Stimulated activated CD4-positive, alpha-beta T cell treated with anti-CD3 and anti-CD28 coated beads, Interleukin-2, amount 100 ng/mL, for 24 hours (primary cell): ENCODE measurements around the gene PGBD5.

Experiments
- DNase-seq, 2 donors: peaks; one replicate each; pipeline ENCODE4 v3.0.0-alpha.2; 2020

PGBD5 gene

DNA sequence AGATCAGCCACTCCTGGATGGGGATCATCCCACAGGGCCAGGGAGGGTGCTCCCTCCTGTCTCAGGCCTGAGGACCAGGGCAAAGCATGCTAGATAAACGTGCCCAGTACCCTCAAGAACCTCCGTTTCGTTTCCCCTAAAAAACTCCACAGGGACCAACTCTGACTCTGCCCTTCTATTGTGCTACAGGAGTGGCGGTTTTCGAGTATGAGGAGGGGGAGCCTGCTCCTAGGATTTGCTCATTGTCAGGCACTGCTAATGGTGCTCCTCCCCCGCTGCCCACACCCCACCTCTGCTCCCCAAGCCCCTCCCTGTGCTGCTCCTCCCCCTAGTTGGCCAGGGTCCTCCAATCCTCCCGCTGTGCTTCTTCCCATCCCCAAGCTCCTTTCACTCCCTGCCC, 32.0 kb downstream of the PGBD5 start:
- no peak for DNase-seq

DNA sequence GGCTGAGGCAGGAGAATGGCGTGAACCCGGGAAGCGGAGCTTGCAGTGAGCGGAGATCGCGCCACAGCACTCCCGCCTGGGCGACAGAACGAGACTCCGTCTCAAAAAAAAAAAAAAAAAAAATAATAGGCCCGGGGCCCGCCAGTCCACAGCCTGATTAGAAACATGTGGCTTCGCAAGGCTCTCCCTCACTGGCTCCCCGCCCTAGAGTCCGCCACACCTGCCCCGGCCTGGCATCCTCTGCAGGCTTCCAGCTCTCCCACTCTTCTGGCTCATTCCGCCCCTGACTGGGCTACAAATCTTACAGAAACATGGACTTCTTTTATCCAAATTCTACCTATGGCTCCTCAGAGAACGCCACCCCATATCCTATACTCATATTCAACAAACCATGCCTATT, 32.4 kb downstream of the PGBD5 start:
- DNase-seq = no peak

DNA sequence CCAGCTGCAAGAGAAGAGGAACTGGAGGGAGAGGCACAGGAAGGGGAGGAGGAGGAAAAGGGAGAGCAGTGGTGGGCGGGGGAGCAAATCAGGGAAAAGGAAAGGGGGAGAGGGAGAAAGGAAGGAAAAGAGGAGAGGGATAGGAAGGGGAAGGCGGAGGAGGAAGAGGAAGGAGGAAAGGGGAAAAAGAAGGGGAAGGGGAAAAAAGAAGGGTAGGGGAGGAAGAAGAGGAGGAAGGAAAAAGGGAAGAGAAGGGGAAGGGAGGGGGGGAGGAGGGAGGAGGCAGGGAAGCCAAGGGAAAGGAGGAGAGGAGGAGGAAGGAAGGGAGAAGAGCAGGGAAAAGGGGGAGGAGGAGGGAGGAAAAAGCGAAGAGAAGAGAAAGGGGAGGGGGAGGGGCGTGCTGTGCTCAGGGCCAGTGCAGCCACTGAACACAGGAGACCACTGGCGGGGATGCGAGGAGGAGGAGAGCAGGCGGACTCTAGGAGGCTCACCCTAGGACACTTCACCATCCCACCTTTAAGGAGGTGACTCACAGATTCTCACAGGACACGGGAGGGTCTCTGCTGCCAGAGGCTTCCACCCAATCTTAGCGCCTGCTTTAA, 33.1 kb downstream of the PGBD5 start:
- no peak for DNase-seq

DNA sequence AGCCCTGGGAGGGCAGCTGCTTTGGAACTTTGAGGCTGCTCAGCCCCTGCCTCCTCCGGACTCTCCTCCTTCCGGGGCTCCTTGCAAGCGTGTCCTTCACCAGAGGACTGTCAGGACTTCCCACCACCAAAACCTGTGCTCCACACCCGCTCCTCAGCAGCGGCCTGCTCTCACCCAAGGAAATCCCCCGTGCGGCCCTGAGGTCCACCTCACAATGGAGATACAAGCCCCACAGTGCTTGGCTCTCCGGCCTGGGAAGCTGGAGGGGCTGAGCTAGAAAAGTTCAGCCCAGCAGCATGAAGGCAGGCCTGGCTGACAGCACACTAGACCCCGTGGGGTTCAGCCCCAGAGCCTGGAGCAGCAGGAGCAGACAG, 33.6 kb downstream of the PGBD5 start:
- no peak for DNase-seq

DNA sequence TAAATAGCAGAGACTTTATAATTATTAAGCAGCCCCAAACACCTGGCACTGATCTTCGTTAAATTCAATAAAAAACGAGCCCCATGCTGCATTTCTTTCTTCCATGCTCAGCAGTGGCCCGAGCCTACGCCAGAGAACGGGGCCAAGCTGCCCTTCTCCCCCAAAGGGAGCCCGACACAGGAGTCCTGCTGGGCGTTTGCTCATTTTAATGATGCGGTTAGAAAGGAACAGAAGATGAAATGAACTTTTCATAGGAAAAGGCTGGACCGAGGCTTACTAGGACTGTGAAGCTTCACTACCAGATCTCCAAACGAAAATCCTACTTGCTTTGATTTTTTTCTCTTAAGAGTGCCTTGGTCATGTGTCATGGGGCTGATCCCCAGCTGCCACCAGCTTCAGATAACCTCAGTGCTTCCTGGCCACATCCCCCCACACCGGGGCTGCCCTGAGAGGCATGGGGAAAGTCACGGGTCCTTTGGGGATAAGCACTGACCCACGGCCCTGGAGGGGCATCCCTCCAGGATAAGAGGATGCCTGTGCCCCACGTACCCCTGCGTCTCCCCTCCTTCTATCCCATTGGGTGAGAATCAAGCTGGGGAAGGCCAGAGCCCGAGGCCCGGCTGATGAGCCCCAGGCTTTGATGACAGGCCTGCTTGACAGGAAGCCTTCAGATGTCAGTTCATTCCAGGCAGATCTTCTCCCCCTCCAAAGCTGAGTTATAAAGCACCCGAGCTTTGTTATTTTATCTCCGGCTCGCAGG, 34.2 kb downstream of the PGBD5 start:
- DNase-seq = no peak

DNA sequence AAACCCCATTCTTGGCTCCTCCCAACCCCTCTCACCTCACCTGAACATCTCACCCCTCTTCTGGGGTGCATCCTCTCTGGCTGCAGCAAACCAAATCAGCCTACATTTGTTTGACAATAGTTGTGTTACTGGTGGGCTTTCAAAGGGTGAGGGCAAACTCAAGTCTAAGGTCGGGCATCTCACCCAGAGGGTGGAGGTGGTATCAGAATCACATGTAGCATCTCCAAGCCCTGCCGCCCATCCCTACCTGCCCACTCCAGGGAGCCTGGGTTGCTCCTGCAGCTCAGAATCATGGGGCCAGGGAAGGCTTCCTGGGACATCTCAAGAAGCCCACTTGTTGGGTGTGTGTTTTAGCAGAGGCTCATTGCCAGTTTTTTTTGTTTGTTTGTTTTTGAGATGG, 35.8 kb downstream of the PGBD5 start:
- no peak for DNase-seq

DNA sequence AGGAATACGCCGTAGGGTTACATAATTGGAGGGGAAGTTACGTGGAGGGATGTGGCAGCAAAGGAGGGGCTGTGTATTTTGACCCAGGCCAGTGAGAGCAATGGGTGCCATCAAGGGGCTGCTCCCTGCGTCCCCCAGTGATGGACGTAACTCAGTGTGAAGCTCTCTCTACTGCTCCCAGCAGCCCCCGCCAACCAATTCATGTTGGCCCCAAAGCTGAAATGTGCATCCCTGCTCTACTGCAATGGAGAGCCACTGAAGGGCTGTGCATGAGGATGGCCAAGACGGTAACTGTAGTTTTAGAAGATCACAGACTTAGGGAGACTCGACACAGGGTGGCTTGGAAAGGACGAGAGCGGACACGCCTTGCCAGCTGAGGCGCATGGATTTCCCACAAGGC, 38.3 kb downstream of the PGBD5 start:
- DNase-seq = no peak

DNA sequence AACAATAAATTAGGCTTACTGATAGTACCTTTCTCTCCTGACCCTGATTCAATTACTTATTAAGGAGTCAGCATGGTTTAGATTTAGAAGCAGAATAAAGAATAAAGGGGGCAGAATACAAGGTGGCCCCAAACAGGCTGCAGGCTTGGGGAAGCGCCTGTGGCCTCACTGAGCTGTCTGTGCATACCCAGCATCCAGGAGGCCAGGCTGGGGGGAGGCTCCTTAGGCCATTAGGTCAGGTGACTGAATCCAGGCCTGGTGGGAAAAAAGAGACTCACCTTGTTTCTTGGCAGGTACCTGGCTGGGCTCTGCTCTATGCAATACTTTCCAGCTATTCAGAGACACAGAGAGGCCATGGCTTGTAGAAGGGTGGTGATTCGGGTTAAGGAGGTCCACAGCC, 38.8 kb downstream of the PGBD5 start:
- DNase-seq = no peak

DNA sequence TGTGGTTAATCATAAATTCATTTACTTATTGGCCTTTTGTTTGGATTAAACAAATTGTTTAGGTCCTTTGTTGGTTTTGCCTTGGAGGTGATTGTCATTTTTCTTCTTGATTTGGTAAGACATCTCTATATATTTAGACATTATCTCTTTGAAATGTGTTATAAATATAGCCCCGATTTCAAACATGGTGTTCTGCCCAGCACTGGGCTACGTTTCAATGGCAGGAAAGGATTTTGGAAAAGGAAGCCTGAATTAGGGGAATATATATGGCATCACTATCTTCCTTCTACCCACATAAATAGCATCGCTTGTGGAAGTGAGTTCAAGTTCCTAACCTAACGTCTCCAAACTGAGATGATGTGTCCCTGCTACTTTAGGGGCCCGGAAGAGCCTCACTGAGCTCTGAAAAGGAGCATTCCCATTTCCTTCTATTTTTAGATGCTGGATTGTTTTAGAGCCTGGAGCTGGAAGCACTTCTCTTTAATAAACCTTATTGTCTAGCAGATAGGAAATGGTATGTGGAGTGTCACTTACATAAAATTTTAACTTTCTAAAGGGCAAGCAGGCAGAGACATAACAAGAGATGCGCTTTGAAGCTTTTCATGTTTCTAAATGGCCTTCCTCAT, 39.4 kb downstream of the PGBD5 start:
- no peak for DNase-seq

DNA sequence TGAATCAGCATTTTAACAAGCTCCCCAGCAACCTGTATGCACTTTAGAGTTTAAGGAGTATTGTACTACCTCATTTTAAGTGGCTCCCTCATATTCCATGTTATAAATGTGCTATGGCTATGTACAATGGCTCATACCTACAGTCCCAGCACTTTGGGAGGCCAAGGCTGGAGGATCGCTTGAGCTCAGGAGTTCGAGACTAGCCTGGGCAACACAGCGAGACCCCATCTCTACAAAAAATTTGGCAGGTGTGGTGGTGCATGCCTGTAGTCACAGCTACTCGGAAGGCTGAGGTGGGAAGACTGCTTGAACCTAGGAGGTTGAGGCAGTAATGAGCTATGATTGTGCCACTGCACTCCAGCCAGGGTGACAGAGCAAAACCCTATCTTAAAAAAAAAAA, 40.2 kb downstream of the PGBD5 start:
- DNase-seq = no peak

DNA sequence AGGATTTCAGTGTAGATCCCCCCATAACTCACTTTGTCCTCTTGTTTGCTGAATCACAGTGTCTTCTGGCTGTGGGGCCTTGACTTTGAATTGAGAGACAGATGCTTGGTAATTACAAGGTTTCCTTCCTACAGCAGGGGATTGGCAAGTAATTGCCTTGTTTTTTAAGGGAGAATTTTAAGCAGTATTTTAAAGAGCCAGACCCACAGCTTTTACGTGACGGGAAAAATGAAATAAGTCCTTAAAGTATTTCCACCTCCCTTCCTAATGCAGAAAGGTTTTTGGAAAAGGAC, 41.0 kb downstream of the PGBD5 start:
- DNase-seq = no peak

DNA sequence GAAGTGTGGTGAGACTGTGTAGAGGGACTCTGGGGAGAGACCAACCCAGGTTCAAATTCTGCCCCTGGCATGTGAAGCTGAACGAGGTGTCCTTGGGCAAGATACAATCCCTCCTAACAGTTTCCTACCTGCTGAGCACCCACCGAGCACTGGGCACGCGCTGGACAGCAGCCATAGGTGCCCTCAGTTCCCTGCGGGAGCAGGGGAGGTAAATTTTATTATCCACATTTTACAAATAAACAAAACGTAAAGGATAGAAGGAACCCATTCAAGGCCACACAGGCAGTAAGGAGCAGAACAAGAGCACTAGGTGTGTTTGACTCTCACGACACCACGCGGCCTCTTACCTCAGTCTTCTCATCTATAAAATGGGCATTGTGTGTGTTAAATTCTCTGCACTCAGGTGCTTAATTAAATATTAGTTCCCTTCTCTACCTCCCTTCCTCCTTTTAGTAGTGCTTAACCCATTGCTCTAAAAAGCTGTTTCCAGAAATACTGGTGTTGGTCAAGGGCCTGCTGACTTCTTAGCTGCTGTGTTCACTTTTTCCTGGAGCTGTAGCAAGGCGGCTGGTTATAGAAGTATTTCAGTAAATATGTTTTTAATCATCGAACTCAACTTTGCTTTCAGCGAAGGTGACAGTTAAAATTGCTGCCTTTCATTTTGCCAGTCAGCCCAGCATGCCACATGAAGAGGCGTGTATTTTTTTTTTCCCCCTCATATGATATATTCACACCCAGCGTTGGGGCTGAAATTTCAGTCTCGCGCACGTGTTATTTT, 41.6 kb downstream of the PGBD5 start:
- DNase-seq = no peak

DNA sequence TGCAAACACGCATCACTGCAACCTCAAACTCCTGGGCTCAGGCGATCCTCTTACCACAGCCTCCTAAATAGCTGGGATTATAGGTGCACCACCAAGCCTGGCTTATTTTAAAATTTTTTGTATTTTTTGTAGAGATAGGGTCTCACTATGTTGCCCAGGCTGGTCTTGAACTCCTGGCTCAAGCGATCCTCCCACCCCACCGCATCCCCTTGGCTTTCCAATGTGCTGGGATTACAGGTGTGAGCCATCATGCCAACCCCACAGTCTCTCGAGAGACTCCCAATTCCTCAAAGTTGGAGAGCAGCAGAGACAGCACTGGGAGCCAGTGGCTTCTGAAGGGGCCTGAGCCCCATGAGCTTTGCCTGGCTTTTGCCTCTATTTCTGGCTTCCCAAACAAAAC, 42.7 kb downstream of the PGBD5 start:
- no peak for DNase-seq

DNA sequence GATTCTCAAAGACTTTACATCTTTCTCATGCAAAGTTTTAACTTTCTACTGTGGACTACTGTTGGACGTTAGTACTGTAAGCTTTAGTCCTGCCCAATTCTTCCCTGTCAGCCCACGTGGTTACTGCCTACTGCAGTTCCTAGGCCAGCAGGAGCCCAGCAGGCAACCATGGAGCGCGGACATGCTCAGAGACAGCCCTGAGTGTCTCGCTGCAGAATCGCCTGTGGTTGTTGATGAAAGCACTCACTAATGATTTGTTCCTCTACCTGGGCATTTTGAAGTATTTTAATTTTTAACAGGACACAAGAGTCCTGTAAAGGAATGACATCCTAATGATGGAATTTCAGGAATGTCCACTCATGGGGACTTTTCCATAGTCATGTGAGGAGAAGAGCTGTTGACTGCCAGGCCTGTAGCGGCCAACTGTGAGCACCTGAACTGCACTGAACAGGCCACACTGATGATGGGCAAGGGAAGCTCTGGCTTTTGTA, 44.1 kb downstream of the PGBD5 start:
- no peak for DNase-seq

DNA sequence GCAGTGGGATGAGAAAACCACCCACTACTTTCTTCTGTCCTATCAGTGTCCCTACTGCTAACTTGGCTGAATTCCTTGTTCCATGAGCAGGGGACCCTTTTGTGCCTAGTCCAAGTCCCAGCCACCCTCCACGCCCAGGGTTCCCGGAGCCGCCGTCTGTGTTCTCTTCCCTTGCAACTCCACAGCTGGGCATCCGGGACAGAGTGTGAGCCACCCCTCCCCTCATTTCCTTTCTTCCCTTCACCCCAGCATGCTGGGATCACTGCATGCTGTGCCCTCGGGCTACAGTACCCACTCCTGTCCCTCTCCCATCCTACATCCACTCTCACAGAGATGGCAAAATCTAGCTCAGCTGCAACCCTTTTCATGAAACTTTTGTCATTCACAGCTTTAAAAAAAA, 44.5 kb downstream of the PGBD5 start:
- DNase-seq = no peak

DNA sequence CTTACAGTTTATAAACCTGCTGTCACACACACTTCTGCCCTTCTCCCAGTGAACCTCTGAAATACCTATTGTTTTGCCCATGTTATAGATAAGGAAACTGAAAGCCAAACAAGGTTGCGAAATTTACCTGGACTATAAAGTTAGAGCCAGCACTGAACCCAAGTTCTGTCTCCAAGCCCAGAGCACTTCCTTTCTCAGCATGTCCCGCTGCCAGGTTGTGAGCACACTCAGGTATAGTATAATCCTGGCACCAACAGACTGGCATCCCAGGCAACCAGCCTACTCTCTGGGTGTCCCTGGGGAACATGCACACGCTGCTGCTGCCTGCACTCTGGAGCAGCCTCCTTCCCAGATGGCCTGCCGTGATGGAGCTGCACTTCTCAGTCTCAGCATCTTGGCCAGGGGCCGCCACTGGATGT, 45.1 kb downstream of the PGBD5 start:
- DNase-seq = no peak

DNA sequence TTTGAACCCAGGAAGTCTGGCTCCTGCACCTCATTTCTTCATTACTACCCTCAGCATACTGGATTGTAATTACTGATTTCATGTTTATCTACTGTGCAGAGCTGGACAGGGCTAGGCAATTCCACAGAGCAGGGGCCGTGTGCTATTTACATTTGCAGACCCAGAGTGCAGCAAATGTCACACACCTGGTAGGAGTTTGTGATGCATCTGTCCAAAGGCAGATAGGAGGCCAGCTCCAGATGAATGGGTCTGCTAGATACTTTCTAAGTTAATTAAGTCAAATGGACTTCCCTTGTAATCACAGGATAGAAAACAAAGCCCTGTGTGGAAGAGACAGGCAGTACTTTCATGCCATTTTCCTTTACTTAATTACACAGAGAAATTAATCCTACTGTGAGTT, 46.2 kb downstream of the PGBD5 start:
- DNase-seq = no peak

DNA sequence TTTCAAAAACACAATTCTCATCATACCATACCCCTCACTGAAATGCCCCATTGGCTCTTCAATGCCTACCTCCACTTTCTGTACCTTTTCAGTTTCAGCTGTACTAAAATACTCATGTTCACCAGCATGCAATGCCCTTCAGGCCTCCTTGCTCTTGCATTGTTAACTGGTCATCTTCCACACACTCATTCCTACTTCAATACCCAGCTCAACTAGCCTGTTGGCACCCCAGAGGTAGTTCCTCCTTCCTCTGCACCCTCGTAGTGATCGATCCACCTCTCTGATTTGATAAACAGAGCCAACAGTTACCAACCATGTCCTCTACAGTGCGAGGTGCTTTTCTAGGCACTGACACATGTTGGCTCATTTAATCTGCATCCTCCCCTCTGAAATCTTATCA, 46.7 kb downstream of the PGBD5 start:
- DNase-seq = no peak

DNA sequence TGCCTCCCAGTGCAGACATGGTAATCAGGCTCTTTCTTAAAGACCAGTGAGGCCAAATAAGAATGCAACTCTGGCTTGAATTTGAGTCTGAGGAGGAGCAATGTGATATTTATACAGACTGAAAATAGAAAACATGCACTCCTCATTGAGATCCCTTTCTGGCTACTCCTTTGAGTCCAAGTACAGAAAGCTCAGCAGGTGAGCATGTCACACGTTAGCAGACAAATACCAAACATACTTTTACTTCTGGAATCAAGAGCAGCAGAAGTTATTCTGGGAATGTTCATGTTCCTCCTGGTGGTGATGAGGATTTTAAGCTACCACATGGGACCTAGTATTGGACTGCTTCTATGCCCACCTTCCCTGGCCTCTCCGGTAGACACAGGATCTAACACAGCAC, 48.3 kb downstream of the PGBD5 start:
- no peak for DNase-seq

DNA sequence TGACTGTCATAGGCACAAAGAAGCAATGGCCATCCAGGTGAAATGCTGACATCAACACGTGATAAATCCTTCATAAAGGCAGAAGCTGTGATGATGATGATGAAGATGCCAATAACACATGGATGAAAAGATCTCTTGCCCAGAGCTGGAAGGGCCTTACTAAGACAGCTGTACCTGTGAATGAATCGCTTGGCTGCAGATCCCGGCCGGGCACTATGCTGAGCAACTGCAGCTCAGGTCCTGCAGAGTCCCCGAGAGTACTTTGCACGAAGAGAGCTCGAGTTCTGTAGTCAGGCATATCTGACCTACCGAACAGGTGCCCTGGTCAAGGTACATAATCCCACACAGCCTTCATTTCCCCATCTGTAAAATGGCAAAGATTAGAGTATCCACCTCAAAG, 48.8 kb downstream of the PGBD5 start:
- DNase-seq = no peak

DNA sequence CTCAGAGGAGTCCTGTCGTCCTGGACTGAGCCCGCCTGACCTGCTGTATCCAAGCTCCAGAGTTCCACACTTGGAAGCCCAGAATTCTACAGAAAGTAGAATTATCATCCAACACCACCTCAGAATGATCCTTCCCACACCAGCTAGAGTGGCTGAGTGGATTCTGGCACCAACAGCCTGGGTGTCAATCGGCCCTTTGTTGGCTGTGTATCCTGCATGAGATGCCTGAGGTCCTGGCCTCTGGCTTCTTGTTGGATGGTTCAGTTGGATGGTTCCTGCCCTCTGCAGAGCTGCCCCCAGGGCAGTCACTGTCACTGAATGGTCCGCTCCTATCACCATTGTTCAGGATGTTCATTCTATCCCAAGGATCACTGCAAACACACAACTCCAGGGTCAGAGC, 49.8 kb downstream of the PGBD5 start:
- no peak for DNase-seq

DNA sequence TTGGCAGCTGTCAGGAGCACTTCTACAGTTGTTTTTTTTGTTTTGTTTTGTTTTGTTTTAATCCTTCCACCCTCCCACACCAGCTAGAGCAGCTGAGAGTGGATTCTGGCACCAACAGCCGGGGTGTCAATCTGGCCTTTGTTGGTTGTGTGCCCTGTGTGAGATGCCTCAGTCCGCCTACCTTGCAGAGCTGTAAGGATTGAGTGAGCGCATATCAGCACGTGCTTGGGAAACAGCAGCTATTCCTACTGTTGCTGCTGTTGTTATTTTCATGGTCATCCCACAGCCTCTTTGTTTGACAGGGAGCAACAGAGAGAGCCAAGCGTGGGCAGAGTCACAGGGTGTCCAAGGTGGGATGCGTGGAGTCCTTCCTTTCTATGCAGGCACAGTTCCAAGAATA, 50.4 kb downstream of the PGBD5 start:
- DNase-seq = no peak

DNA sequence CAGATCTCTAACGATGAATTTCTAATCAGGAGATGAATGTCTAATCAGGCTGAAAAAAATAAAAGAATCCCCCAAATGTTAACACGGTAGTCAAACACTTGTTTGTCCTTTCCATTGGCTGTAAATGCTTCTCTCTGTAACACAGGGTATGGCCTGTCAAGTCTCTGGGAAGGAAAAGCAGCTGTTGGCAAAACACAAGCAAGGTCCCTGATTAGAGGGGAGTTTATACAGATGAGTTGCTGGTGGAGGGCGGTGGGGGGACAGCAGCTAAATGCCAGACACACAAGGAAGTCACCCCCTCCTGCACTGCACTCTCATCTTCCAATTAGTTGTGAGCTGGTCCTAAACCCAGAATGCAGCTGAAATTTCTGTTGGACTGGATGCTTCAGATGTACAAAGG, 51.0 kb downstream of the PGBD5 start:
- no peak for DNase-seq
